HepG2 (cell line): ENCODE results near the gene ELP5. TPM values are rescaled to one million over a fixed set of nuclear protein-coding genes. Genes with fewer than 3 reads are reported as not detected.

Source experiments
- ARID5B ChIP-seq: IDR thresholded peaks from 2 replicates; pipeline ENCODE4 v1.4.0; 2020; ENCODE audit warnings: mild to moderate bottlenecking, missing genetic modification reagents
- ATM ChIP-seq: fragments of 450-650 bp; IDR thresholded peaks from 2 replicates; pipeline ENCODE4 v1.7.1; 2017; ENCODE audit warnings: mild to moderate bottlenecking, borderline replicate concordance
- BORCS8-MEF2B ChIP-seq: sonication (generic); formaldehyde crosslinking; IDR thresholded peaks from 2 replicates; pipeline ENCODE4 v1.8.0; 2022; ENCODE audit warnings: mild to moderate bottlenecking, missing genetic modification reagents
- E2F5 ChIP-seq: sonication (generic); formaldehyde crosslinking; conservative IDR thresholded peaks from 2 replicates; pipeline ENCODE4 v1.4.0; 2020; ENCODE audit warnings: missing genetic modification reagents
- KLF16 ChIP-seq, 2 experiments: sonication (generic) in 1 of 2; formaldehyde crosslinking in 1 of 2; IDR thresholded peaks; 2 replicates each; pipeline versions ENCODE4 v1.6.1 to v1.8.0; 2016 to 2023; ENCODE audit warnings: missing genetic modification reagents in 2 of 2, missing compliant biosample characterization in 1 of 2
- NAIF1 ChIP-seq: sonication (generic); formaldehyde crosslinking; IDR thresholded peaks from 2 replicates; pipeline ENCODE4 v1.5.0; 2020; ENCODE audit warnings: mild to moderate bottlenecking, missing genetic modification reagents, borderline replicate concordance
- NCOR1 ChIP-seq: fragments of 200-600 bp; sonication (generic); IDR thresholded peaks from 2 replicates; pipeline ENCODE4 v1.7.0; 2017; ENCODE audit warnings: antibody characterized with exemption, low read length, borderline replicate concordance
- NONO ChIP-seq, 2 experiments: fragments of 450-650 bp in 1 of 2; sonication (generic) in 1 of 2; formaldehyde crosslinking in 1 of 2; IDR thresholded peaks in 1 of 2; conservative IDR thresholded peaks in 1 of 2; 2 replicates each; pipeline versions ENCODE4 v1.6.1 to v1.8.0; 2017 to 2022; ENCODE audit warnings: mild to moderate bottlenecking in 1 of 2, missing genetic modification reagents in 1 of 2, moderate library complexity in 1 of 2
- POLR2G ChIP-seq: fragments of 200-400 bp; formaldehyde crosslinking; IDR thresholded peaks from 2 replicates; pipeline ENCODE4 v1.6.1; 2018; ENCODE audit warnings: mild to moderate bottlenecking, low read depth, low read length, moderate library complexity
- PRDM10 ChIP-seq: sonication (generic); formaldehyde crosslinking; IDR thresholded peaks from 2 replicates; pipeline ENCODE4 v1.4.0; 2020; ENCODE audit warnings: low read depth, missing genetic modification reagents
- RFXAP ChIP-seq: sonication (generic); formaldehyde crosslinking; IDR thresholded peaks from 2 replicates; pipeline ENCODE4 v1.4.0; 2020; ENCODE audit warnings: missing genetic modification reagents, borderline replicate concordance
- SIN3A ChIP-seq: IDR thresholded peaks from 2 replicates; pipeline ENCODE4 v1.6.1; 2011; ENCODE audit warnings: low read depth, mild to moderate bottlenecking, control low read depth, low read length, borderline replicate concordance
- THAP11 ChIP-seq: IDR thresholded peaks from 2 replicates; pipeline ENCODE4 v1.6.1; 2016; ENCODE audit warnings: missing biosample characterization, missing genetic modification reagents
- ZNF225 ChIP-seq: sonication (generic); formaldehyde crosslinking; IDR thresholded peaks from 2 replicates; pipeline ENCODE4 v1.4.0; 2020; ENCODE audit warnings: mild to moderate bottlenecking, missing genetic modification reagents
- ZNF235 ChIP-seq: sonication (generic); formaldehyde crosslinking; IDR thresholded peaks from 2 replicates; pipeline ENCODE4 v1.8.1; 2023; ENCODE audit warnings: mild to moderate bottlenecking, missing genetic modification reagents, borderline replicate concordance
- ZNF274 ChIP-seq: sonication (generic); formaldehyde crosslinking; IDR thresholded peaks from 2 replicates; pipeline ENCODE4 v1.5.1; 2020; ENCODE audit warnings: mild to moderate bottlenecking, missing genetic modification reagents
- ZNF782 ChIP-seq: sonication (generic); formaldehyde crosslinking; IDR thresholded peaks from 2 replicates; pipeline ENCODE4 v1.4.0; 2020; ENCODE audit warnings: missing genetic modification reagents, mild to moderate bottlenecking, borderline replicate concordance
- ZSCAN12 ChIP-seq: sonication (generic); formaldehyde crosslinking; IDR thresholded peaks from 2 replicates; pipeline ENCODE4 v1.9.0; 2021; ENCODE audit warnings: mild to moderate bottlenecking, missing genetic modification reagents
- polyA plus RNA-seq, 8 experiments: library from polyadenylated mRNA; depleted of rRNA in 3 of 8; stranded (reverse) in 7 of 8; unstranded in 1 of 8; fragments of >200 nt; fragmentation: Illumina TruSeq in 4 of 8; extraction: Trizol in 4 of 8; gene quantifications; 2 replicates each; pipeline versions ENCODE4 v1.2.1 to v1.2.3, GENCODE V29; 2011 to 2016; ENCODE audit warnings: low read depth in 4 of 8, missing spikeins in 1 of 8, mixed read lengths in 1 of 8; ENCODE audit not compliant: insufficient read depth in 1 of 8
- total RNA-seq, 5 experiments: library from RNA; depleted of rRNA; stranded (reverse); fragments of >200 nt; fragmentation: Illumina TruSeq; extraction: Trizol; gene quantifications; 2 replicates each; pipeline ENCODE4 v1.2.3, GENCODE V29; 2016; ENCODE audit warnings: low read depth in 1 of 5

ELP5 gene
- total and polyA plus RNA-seq, 2 of the 13 experiments (the other 11 are each of a cell fraction or from before 2014, with no cell fraction given) = 67.6 to 69.8 TPM

- TF ChIP-seq E2F5 (CRISPR knock-in tag) (no peak), ATM (no peak), ZNF225 (CRISPR knock-in tag) (peak; percentile 68; the same call in 1 of the 2 replicates), ZNF782 (CRISPR knock-in tag) (peak; percentile 34; the same call in 1 of the 2 replicates), NAIF1 (CRISPR knock-in tag) (peak; percentile 97), ZNF274 (CRISPR knock-in tag) (no peak), SIN3A (peak; percentile 58; the same call in 1 of the 2 replicates), POLR2G (peak; percentile 80), ZNF235 (CRISPR knock-in tag) (no peak), PRDM10 (CRISPR knock-in tag) (peak; percentile 89), KLF16 (CRISPR knock-in tag; IDR thresholded peaks at IDR 0.05) (peak in 1 of 2 experiments; percentile 61; a peak in 2 of 4 replicates), ARID5B (no peak; the same call in 1 of the 2 replicates), ZSCAN12 (CRISPR knock-in tag) (no peak), THAP11 (peak; percentile 97), NCOR1 (peak; percentile 50; the same call in 1 of the 2 replicates), NONO (IDR thresholded peaks at IDR 0.05) (peak; percentile 48; the same call in 1 of the 2 replicates), NONO (CRISPR knock-in tag; conservative IDR thresholded peaks at IDR 0.05) (peak; percentile 89; the same call in 1 of the 2 replicates), BORCS8-MEF2B (peak; percentile 54; the same call in 1 of the 2 replicates), RFXAP (CRISPR knock-in tag) (0 out of 2 replicates have a peak, but pooled peaks have one; percentile 46)
Observed at GRCh38 chr17:7239091-7240027, 12.7 kb upstream of the ELP5 start, which contains the start of gene PHF23 (continued).
